IMR-90 (cell line): ENCODE data around the gene HS6ST2. TPM values are rescaled to one million over a fixed set of nuclear protein-coding genes. Genes with fewer than 3 reads are reported as not detected.

ENCODE experiments used
- ATAC-seq: fragments of 200-7000 bp; cut with Tn5 transposase; 2 replicates; pipeline ENCODE4 v1.9.1; 2020; ENCODE audit warnings: low read depth, mild to moderate bottlenecking, moderate library complexity
- BruUV-seq: library from RNA; stranded (reverse); fragments of 400-500 nt; replicated peaks from 2 replicates; lab custom pipeline; 2021; lab: Mats Ljungman, UMichigan
- CTCF ChIA-PET: fragments of 300-600 bp; formaldehyde crosslinking; extraction: SDS; loops from one replicate; lab custom pipeline; 2021; ENCODE audit warnings: antibody characterized with exemption; lab: Yijun Ruan, JAX
- POLR2A ChIA-PET: fragments of 300-600 bp; sonication (Branson Sonifier 250); formaldehyde crosslinking; loops from one replicate; lab custom pipeline; 2022; ENCODE audit warnings: antibody characterized with exemption; ENCODE audit not compliant: unreplicated experiment; lab: Charles Lee
- DNase-seq: peaks from one replicate; pipeline ENCODE4 v3.0.0; 2013
- H2AFZ ChIP-seq: replicated peaks from 2 replicates; pipeline ENCODE3; 2013; ENCODE audit warnings: low read length, mild to moderate bottlenecking; ENCODE audit not compliant: poor library complexity
- H2AK5ac ChIP-seq: 2 replicates; pipeline ENCODE4 v1.6.1; 2013; ENCODE audit warnings: low read depth, low read length, inconsistent platforms
- H2AK9ac ChIP-seq: replicated peaks from 2 replicates; pipeline ENCODE3; 2013; ENCODE audit warnings: mild to moderate bottlenecking, low read depth, low read length, moderate library complexity; ENCODE audit not compliant: poor library complexity
- H2BK120ac ChIP-seq: 2 replicates; pipeline ENCODE4 v1.6.1; 2013; ENCODE audit warnings: low read depth, low read length, inconsistent platforms
- H2BK15ac ChIP-seq: 3 replicates; pipeline ENCODE4 v1.6.1; 2013; ENCODE audit warnings: low read depth, low read length, inconsistent platforms
- H2BK20ac ChIP-seq: 2 replicates; pipeline ENCODE4 v1.6.1; 2013; ENCODE audit warnings: low read depth, mild to moderate bottlenecking, inconsistent platforms, low read length, moderate library complexity
- H2BK5ac ChIP-seq: 2 replicates; pipeline ENCODE4 v1.6.1; 2013; ENCODE audit warnings: mild to moderate bottlenecking, low read depth, low read length, inconsistent platforms; ENCODE audit not compliant: poor library complexity, severe bottlenecking
- H3K14ac ChIP-seq: replicated peaks from 2 replicates; pipeline ENCODE4 v1.6.1; 2013; ENCODE audit warnings: low read depth, low read length, inconsistent platforms
- H3K18ac ChIP-seq: 2 replicates; pipeline ENCODE4 v1.6.1; 2013; ENCODE audit warnings: low read depth, low read length, control low read depth
- H3K23ac ChIP-seq: 2 replicates; pipeline ENCODE4 v1.6.1; 2013; ENCODE audit warnings: low read depth, low read length, inconsistent platforms
- H3K27ac ChIP-seq: 2 replicates; pipeline ENCODE4 v1.5.1; 2013; ENCODE audit warnings: mild to moderate bottlenecking, control low read depth, low read length; ENCODE audit not compliant: insufficient read depth
- H3K27me3 ChIP-seq: 2 replicates; pipeline ENCODE4 v1.6.1; 2013; ENCODE audit warnings: low read length; ENCODE audit not compliant: control insufficient read depth, insufficient read depth
- H3K36me3 ChIP-seq: 2 replicates; pipeline ENCODE4 v1.6.1; 2013; ENCODE audit warnings: low read length, mixed read lengths; ENCODE audit not compliant: control insufficient read depth, insufficient read depth
- H3K4ac ChIP-seq: 2 replicates; pipeline ENCODE4 v1.6.1; 2013; ENCODE audit warnings: low read depth, low read length, inconsistent platforms
- H3K4me1 ChIP-seq: 2 replicates; pipeline ENCODE4 v1.6.1; 2013; ENCODE audit warnings: low read length, mixed read lengths; ENCODE audit not compliant: control insufficient read depth, insufficient read depth
- H3K4me2 ChIP-seq: 2 replicates; pipeline ENCODE4 v1.6.1; 2013; ENCODE audit warnings: low read depth, mild to moderate bottlenecking, control low read depth, low read length, moderate library complexity
- H3K4me3 ChIP-seq: 2 replicates; pipeline ENCODE4 v1.5.1; 2013; ENCODE audit warnings: low read depth, mild to moderate bottlenecking, control low read depth, low read length, moderate library complexity; ENCODE audit not compliant: insufficient read depth
- H3K56ac ChIP-seq: 2 replicates; pipeline ENCODE4 v1.6.1; 2013; ENCODE audit warnings: low read length, inconsistent platforms; ENCODE audit not compliant: insufficient read depth; ENCODE audit errors: extremely low read depth
- H3K79me1 ChIP-seq, 2 experiments: 2 replicates each; pipeline ENCODE4 v1.6.1; 2013; ENCODE audit warnings: low read length in 2 of 2, inconsistent platforms in 1 of 2, low read depth in 1 of 2
- H3K9ac ChIP-seq: 2 replicates; pipeline ENCODE4 v1.6.1; 2013; ENCODE audit warnings: low read depth, low read length, control low read depth
- H3K9me1 ChIP-seq: 2 replicates; pipeline ENCODE4 v1.6.1; 2013; ENCODE audit warnings: low read length, inconsistent platforms; ENCODE audit not compliant: insufficient read depth
- H3K9me3 ChIP-seq: 2 replicates; pipeline ENCODE4 v1.6.1; 2013; ENCODE audit warnings: low read length; ENCODE audit not compliant: control insufficient read depth, insufficient read depth
- H4K20me1 ChIP-seq: 2 replicates; pipeline ENCODE4 v1.6.1; 2013; ENCODE audit warnings: low read length, inconsistent platforms; ENCODE audit not compliant: insufficient read depth
- H4K5ac ChIP-seq: 2 replicates; pipeline ENCODE4 v1.6.1; 2013; ENCODE audit warnings: mild to moderate bottlenecking, low read depth, low read length, control low read depth
- H4K8ac ChIP-seq, 2 experiments: 2 replicates each; pipeline ENCODE4 v1.6.1; 2013; ENCODE audit warnings: low read depth in 2 of 2, low read length in 2 of 2, control low read depth in 1 of 2, inconsistent platforms in 1 of 2
- H4K91ac ChIP-seq: 2 replicates; pipeline ENCODE4 v1.6.1; 2013; ENCODE audit warnings: low read depth, low read length, inconsistent platforms; ENCODE audit not compliant: insufficient read depth
- CHD1 ChIP-seq: IDR thresholded peaks from 2 replicates; pipeline ENCODE4 v1.6.1; 2012; ENCODE audit warnings: low read depth, low read length, improper control_type of control experiment
- SMC3 ChIP-seq: fragments of 150-350 bp; IDR thresholded peaks from 2 replicates; pipeline ENCODE4 v1.6.1; 2016; ENCODE audit warnings: low read depth, mild to moderate bottlenecking, antibody characterized with exemption, low read length, moderate library complexity
- dilution Hi-C: fragments of 300-500 bp; cut with HindIII; formaldehyde crosslinking; loops from one replicate; pipeline ENCODE4 v1.14.3; 2018; ENCODE audit warnings: low sequenced_read_pairs; ENCODE audit not compliant: unreplicated experiment
- in situ Hi-C: fragments of 300-500 bp; cut with MboI; formaldehyde crosslinking; loops from 3 replicates; pipeline ENCODE4 v1.14.3; 2019; ENCODE audit warnings: low sequenced_read_pairs, inconsistent platforms, mixed read lengths
- intact Hi-C: fragments of 100-400 bp; cut with micrococcal nuclease; formaldehyde crosslinking; loops from 2 replicates; pipeline ENCODE4 v1.10.0; 2022
- polyA plus RNA-seq, 3 experiments: library from polyadenylated mRNA; depleted of rRNA; stranded (reverse); fragments of >200 nt; gene quantifications; 2 replicates each; pipeline ENCODE4 v1.2.3, GENCODE V29; 2012; ENCODE audit warnings: low replicate concordance in 1 of 3
- total RNA-seq: library from RNA; depleted of rRNA; stranded (reverse); fragments of >200 nt; gene quantifications from 2 replicates; pipeline ENCODE4 v1.2.3, GENCODE V29; 2012
- TF ChIP-seq, protein P1 (sequence below): fragments of 150-350 bp; IDR thresholded peaks from 2 replicates; pipeline ENCODE4 v1.6.1; 2017; ENCODE audit warnings: mild to moderate bottlenecking, antibody characterized with exemption, low read length, low read depth

The HS6ST2 gene
- total and polyA plus RNA-seq, 2 of the 4 experiments (the other 2 are of a cell fraction), result not detected

- H3K9ac ChIP-seq, result no peak overlapping the region
- ChIA-PET CTCF (interaction anchor here (0.7 kb wide), 1 partner anchor 55 kb away, joined by 3 read pairs; no protein-coding TSS in a partner anchor), POLR2A (no interaction called here)
- no peaks in the 10 kb centered on the region for H3K27me3 ChIP-seq
- no peak overlapping the region for H2AK5ac ChIP-seq
- H3K9me1 ChIP-seq, result no peaks in the 10 kb centered on the region
- no peaks in the 10 kb centered on the region for H3K36me3 ChIP-seq
- H3K56ac ChIP-seq, result no peak overlapping the region
- no peak overlapping the region for H4K91ac ChIP-seq
- in situ Hi-C loops (no loop called here), intact Hi-C loops (no loop called here), dilution Hi-C loops (no loop called here)
- no peak overlapping the region for H3K23ac ChIP-seq
- no peak for DNase-seq
- H3K79me1 ChIP-seq, result no peaks in the 10 kb centered on the region
- no peaks in the 10 kb centered on the region for H4K20me1 ChIP-seq
- no peak overlapping the region for H3K18ac ChIP-seq
- no peak overlapping the region for H3K4me3 ChIP-seq
- no peaks in the 10 kb centered on the region for H3K4me1 ChIP-seq
- H3K27ac ChIP-seq, result no peak overlapping the region
- BruUV-seq, result no TSS peak
- no peak overlapping the region for H3K4me2 ChIP-seq
- H3K9me3 ChIP-seq, result peaks cover 1% of the 10 kb centered on the region; the same call in 1 of the 2 replicates
- no peak overlapping the region for H2AFZ ChIP-seq
- H2BK120ac ChIP-seq, result no peak overlapping the region
- TF ChIP-seq, protein P1, sequence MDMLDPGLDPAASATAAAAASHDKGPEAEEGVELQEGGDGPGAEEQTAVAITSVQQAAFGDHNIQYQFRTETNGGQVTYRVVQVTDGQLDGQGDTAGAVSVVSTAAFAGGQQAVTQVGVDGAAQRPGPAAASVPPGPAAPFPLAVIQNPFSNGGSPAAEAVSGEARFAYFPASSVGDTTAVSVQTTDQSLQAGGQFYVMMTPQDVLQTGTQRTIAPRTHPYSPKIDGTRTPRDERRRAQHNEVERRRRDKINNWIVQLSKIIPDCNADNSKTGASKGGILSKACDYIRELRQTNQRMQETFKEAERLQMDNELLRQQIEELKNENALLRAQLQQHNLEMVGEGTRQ, result no peak
- TF ChIP-seq SMC3, result no peak
- TF ChIP-seq CHD1, result no peak
- H2AK9ac ChIP-seq, result no peak overlapping the region
- no peak overlapping the region for H2BK5ac ChIP-seq
- H2BK20ac ChIP-seq, result no peak overlapping the region
- H4K8ac ChIP-seq, result no peak overlapping the region
- H4K5ac ChIP-seq, result no peak overlapping the region
- no peak overlapping the region for H3K14ac ChIP-seq
- ATAC-seq, result no peak
- no peak overlapping the region for H3K4ac ChIP-seq
- no peak overlapping the region for H2BK15ac ChIP-seq
These were observed 70.9 kb downstream of the HS6ST2 start for GRCh38 chrX:132887569-132887968.
